Measurements from ENCODE around the gene UNC119. TPM values are rescaled to one million over a fixed set of nuclear protein-coding genes. Genes with fewer than 3 reads are reported as not detected.
A peak's percentile ranks its signal among the peaks of the same experiment; 100 is the strongest.

Gene UNC119
- total RNA-seq, 1 donor from 2014 or later: 61.4 TPM

GRCh38 chr17:28511858-28512461, 40.5 kb downstream of the UNC119 start:
- Histone ChIP-seq H3K27ac (no peak overlapping the region), H3K36me3 (no peaks in the 10 kb centered on the region), H3K4me2 (no peak overlapping the region), H3K4me1 (no peaks in the 10 kb centered on the region), H3K79me2 (ENCODE audit: low read depth) (no peaks in the 10 kb centered on the region), H3K9me3 (ENCODE audit: low read depth) (no peaks in the 10 kb centered on the region), H3F3A (ENCODE audit: low read depth) (no peaks in the 10 kb centered on the region), H3K27me3 (no peaks in the 10 kb centered on the region), H3K4me3 (no peak overlapping the region), H3K9ac (no peak overlapping the region), H2AFZ (replicated peaks) (no peak overlapping the region), H4K20me1 (ENCODE audit: low read depth) (no peaks in the 10 kb centered on the region)
- H3K4me3 Mint-ChIP-seq: no peak overlapping the region
- DNase-seq (ENCODE audit: low spot score): no peak
- no peak overlapping the region for H3K27ac Mint-ChIP-seq
- TF ChIP-seq CTCF (IDR thresholded peaks at IDR 0.05) (no peak), EZH2phosphoT487 (IDR thresholded peaks at IDR 0.05) (no peak), EZH2 (IDR thresholded peaks at IDR 0.05) (no peak)
- H3K27me3 Mint-ChIP-seq (ENCODE audit: insufficient read depth, low read depth): peaks cover 15% of the 10 kb centered on the region
- H3K9me3 Mint-ChIP-seq: peaks cover 6% of the 10 kb centered on the region
- peaks cover 3% of the 10 kb centered on the region for H3K4me1 Mint-ChIP-seq
- H3K36me3 Mint-ChIP-seq: no peaks in the 10 kb centered on the region

GRCh38 chr17:28509789-28510188, 42.6 kb downstream of the UNC119 start:
- H3K27ac Mint-ChIP-seq: peak overlapping the region; percentile 72
- no peaks in the 10 kb centered on the region for H3K9me3 Mint-ChIP-seq
- H3K36me3 ChIP-seq: no peaks in the 10 kb centered on the region
- H3K27me3 ChIP-seq: no peaks in the 10 kb centered on the region
- H3K9ac ChIP-seq: no peak overlapping the region
- H3K4me1 Mint-ChIP-seq: peaks cover 3% of the 10 kb centered on the region
- TF ChIP-seq EZH2phosphoT487 (IDR thresholded peaks at IDR 0.05): no peak
- TF ChIP-seq CTCF (IDR thresholded peaks at IDR 0.05): no peak
- TF ChIP-seq EZH2 (IDR thresholded peaks at IDR 0.05): no peak
- H3K9me3 ChIP-seq (ENCODE audit: low read depth): no peaks in the 10 kb centered on the region
- H3K4me3 Mint-ChIP-seq: no peak overlapping the region
- no peak overlapping the region for H3K27ac ChIP-seq
- H3K36me3 Mint-ChIP-seq: no peaks in the 10 kb centered on the region
- DNase-seq (ENCODE audit: low spot score): no peak
- H3F3A ChIP-seq (ENCODE audit: low read depth): no peaks in the 10 kb centered on the region
- H3K4me3 ChIP-seq: no peak overlapping the region
- peaks cover 16% of the 10 kb centered on the region for H3K27me3 Mint-ChIP-seq (ENCODE audit: insufficient read depth, low read depth)
- no peaks in the 10 kb centered on the region for H3K4me1 ChIP-seq
- no peaks in the 10 kb centered on the region for H3K79me2 ChIP-seq (ENCODE audit: low read depth)
- no peak overlapping the region for H3K4me2 ChIP-seq
- no peak overlapping the region for H2AFZ ChIP-seq (replicated peaks)
- H4K20me1 ChIP-seq (ENCODE audit: low read depth): no peaks in the 10 kb centered on the region

GRCh38 chr17:28508211-28508724, 44.2 kb downstream of the UNC119 start:
- no peaks in the 10 kb centered on the region for H3K9me3 Mint-ChIP-seq
- peaks cover 13% of the 10 kb centered on the region for H3K27me3 Mint-ChIP-seq (ENCODE audit: insufficient read depth, low read depth)
- H2AFZ ChIP-seq (replicated peaks): no peak overlapping the region
- TF ChIP-seq EZH2 (IDR thresholded peaks at IDR 0.05): no peak
- no peak for TF ChIP-seq EZH2phosphoT487 (IDR thresholded peaks at IDR 0.05)
- no peak for TF ChIP-seq CTCF (IDR thresholded peaks at IDR 0.05)
- H3K9me3 ChIP-seq (ENCODE audit: low read depth): no peaks in the 10 kb centered on the region
- no peak overlapping the region for H3K4me3 ChIP-seq
- no peaks in the 10 kb centered on the region for H3K27me3 ChIP-seq
- H3F3A ChIP-seq (ENCODE audit: low read depth): no peaks in the 10 kb centered on the region
- H4K20me1 ChIP-seq (ENCODE audit: low read depth): no peaks in the 10 kb centered on the region
- H3K36me3 Mint-ChIP-seq: no peaks in the 10 kb centered on the region
- no peak overlapping the region for H3K4me2 ChIP-seq
- H3K9ac ChIP-seq: no peak overlapping the region
- no peak for DNase-seq (ENCODE audit: low spot score)
- H3K79me2 ChIP-seq (ENCODE audit: low read depth): no peaks in the 10 kb centered on the region
- no peak overlapping the region for H3K27ac ChIP-seq
- H3K4me3 Mint-ChIP-seq: no peak overlapping the region
- H3K36me3 ChIP-seq: no peaks in the 10 kb centered on the region
- H3K4me1 ChIP-seq: no peaks in the 10 kb centered on the region
- peaks cover 3% of the 10 kb centered on the region for H3K4me1 Mint-ChIP-seq
- H3K27ac Mint-ChIP-seq: peak overlapping the region; percentile 86

Measured in neural progenitor cell (in vitro differentiated cells).